Measurements from ENCODE around the gene NAGK. TPM values are rescaled to one million over a fixed set of nuclear protein-coding genes. Genes with fewer than 3 reads are reported as not detected.
A peak's percentile ranks its signal among the peaks of the same experiment; 100 is the strongest.
"Not testable (repeated sequence)": the region's sequence is repeated elsewhere in the genome, so short reads cannot be mapped to it uniquely, and the experiment has no call there.

The NAGK gene
- total and polyA plus RNA-seq, 7 donors = 31.3 to 92.8 (median 40.9) TPM

DNA sequence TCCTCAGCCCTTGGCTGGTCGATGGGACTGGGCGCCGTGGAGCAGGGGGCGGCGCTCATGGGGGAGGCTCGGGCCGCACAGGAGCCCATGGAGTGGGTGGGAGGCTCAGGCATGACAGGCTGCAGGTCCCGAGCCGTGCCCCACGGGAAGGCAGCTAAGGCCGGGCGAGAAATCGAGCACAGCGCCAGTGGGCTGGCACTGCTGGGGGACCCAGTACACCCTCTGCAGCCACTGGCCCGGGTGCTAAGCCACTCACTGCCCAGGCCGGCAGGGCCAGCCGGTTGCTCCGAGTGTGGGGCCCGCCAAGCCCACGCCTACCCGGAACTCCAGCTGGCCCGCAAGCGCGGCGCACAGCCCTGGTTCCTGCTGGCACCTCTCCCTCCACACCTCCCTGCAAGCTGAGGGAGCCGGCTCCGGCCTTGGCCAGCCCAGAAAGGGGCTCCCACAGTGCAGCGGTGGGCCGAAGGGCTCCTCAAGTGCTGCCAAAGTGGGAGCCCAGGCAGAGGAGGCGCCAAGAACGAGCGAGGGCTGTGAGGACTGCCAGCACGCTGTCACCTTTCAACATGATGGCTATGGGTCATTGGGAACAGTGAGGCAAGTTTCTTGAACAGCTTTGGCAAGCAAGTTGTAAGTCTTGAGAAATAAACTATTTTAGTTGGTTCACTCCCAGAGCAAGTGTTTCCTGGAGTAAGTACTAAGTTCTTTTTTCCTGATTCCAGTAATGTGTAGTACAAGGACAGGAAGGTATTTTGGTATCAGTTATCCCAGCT, 24.2 kb downstream of the NAGK start:
- ATAC-seq; H3K36me3 ChIP-seq (ENCODE audit: insufficient read depth in 1 of 2, low read depth in 1 of 2); H3K4me3 ChIP-seq; DNase-seq; H3K4me1 ChIP-seq; intact Hi-C loops (cut with DNase I); H3K27ac ChIP-seq; H3K27me3 ChIP-seq (ENCODE audit: insufficient read depth in 3 of 3, low read length in 2 of 3); H3K9me3 ChIP-seq: not testable (repeated sequence)
- WGBS, 3 donors = 90 to 94% (median 91%) methylated on average over 31 to 33 of the region's 33 CpGs

- H3K9me3 ChIP-seq = no peaks in the 10 kb centered on the region
- no peaks in the 10 kb centered on the region for H3K4me1 ChIP-seq
- no peak overlapping the region for H3K27ac ChIP-seq
- WGBS, 3 donors = 5 to 10% (median 6%) methylated on average over 3 of the region's 3 CpGs
- no peaks in the 10 kb centered on the region for H3K36me3 ChIP-seq (ENCODE audit: insufficient read depth in 1 of 2, low read depth in 1 of 2)
- DNase-seq (peak; percentile 44 to 66), ATAC-seq (peak; percentile 67 to 81 (median 74))
- no peaks in the 10 kb centered on the region for H3K27me3 ChIP-seq (ENCODE audit: insufficient read depth in 3 of 3, low read length in 2 of 3)
- no peak overlapping the region for H3K4me3 ChIP-seq
- intact Hi-C loops (cut with DNase I) = loop anchor here in 1 of 2 donors (5.0 kb wide), 1 partner anchor 87 kb away; no protein-coding TSS in a partner anchor
- TF ChIP-seq, protein P1, sequence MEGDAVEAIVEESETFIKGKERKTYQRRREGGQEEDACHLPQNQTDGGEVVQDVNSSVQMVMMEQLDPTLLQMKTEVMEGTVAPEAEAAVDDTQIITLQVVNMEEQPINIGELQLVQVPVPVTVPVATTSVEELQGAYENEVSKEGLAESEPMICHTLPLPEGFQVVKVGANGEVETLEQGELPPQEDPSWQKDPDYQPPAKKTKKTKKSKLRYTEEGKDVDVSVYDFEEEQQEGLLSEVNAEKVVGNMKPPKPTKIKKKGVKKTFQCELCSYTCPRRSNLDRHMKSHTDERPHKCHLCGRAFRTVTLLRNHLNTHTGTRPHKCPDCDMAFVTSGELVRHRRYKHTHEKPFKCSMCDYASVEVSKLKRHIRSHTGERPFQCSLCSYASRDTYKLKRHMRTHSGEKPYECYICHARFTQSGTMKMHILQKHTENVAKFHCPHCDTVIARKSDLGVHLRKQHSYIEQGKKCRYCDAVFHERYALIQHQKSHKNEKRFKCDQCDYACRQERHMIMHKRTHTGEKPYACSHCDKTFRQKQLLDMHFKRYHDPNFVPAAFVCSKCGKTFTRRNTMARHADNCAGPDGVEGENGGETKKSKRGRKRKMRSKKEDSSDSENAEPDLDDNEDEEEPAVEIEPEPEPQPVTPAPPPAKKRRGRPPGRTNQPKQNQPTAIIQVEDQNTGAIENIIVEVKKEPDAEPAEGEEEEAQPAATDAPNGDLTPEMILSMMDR (IDR thresholded peaks at IDR 0.05) = peak; percentile 70
These were observed 31.9 kb downstream of the NAGK start for GRCh38 chr2:71100195-71100964.

DNA sequence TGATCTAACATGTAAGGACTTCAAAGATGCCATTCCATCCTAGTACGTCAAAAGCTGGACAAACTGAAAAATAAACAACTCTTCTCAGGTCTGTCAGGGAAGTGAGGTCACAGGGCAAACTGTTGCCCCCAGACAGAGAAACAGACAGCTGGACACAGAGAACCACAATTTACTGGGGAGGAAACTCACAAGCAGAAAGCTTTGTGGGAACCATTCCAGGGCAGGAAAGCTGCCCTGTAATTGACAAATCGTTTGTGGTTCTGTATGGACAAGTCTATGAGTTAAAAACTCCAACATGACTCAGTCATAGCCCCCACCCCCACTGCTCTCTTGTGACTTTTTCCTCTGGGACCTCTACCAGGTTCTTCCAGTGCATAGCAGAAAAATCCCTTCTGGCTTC, 33.2 kb downstream of the NAGK start:
- intact Hi-C loops (cut with DNase I) = loop anchor here in 1 of 2 donors (5.0 kb wide), 1 partner anchor 86 kb away; no protein-coding TSS in a partner anchor
- Histone ChIP-seq H3K36me3 (ENCODE audit: insufficient read depth in 1 of 2, low read depth in 1 of 2) (no peaks in the 10 kb centered on the region), H3K4me1 (no peaks in the 10 kb centered on the region), H3K27me3 (ENCODE audit: insufficient read depth in 3 of 3, low read length in 2 of 3) (no peaks in the 10 kb centered on the region), H3K27ac (no peak overlapping the region), H3K4me3 (no peak overlapping the region), H3K9me3 (no peaks in the 10 kb centered on the region)
- DNase-seq (no peak), ATAC-seq (no peak)
- TF ChIP-seq, protein P1 (IDR thresholded peaks at IDR 0.05) = no peak
- WGBS, 3 donors = 22 to 36% (median 29%) methylated on average over 2 of the region's 2 CpGs

GRCh38 chr2:71102981-71103681, 34.7 kb downstream of the NAGK start:
- Histone ChIP-seq H3K36me3 (ENCODE audit: insufficient read depth in 1 of 2, low read depth in 1 of 2) (peaks cover 0 to 10% of the 10 kb centered on the region in 2 donors), H3K9me3 (no peaks in the 10 kb centered on the region), H3K4me1 (no peaks in the 10 kb centered on the region), H3K4me3 (no peak overlapping the region), H3K27ac (no peak overlapping the region), H3K27me3 (ENCODE audit: insufficient read depth in 3 of 3, low read length in 2 of 3) (no peaks in the 10 kb centered on the region)
- TF ChIP-seq, protein P1 (IDR thresholded peaks at IDR 0.05) = no peak
- intact Hi-C loops (cut with DNase I) = loop anchor here in 1 of 2 donors (5.0 kb wide), 1 partner anchor 84 kb away; no protein-coding TSS in a partner anchor
- WGBS, 3 donors = 57 to 76% (median 69%) methylated on average over 6 of the region's 6 CpGs
- ATAC-seq = no peak
- DNase-seq = no peak

Data from psoas muscle (tissue), 8 donors.